HG03175 (cell line): ENCODE results near the gene CSAD.
"Not testable (repeated sequence)": the region's sequence is repeated elsewhere in the genome, so short reads cannot be mapped to it uniquely, and the experiment has no call there.

Source experiments
- ATAC-seq: cut with Tn5 transposase; IDR thresholded peaks from one replicate; pipeline ENCODE4 v1.9.1; 2021; ENCODE audit warnings: mild to moderate bottlenecking, moderate library complexity; ENCODE audit not compliant: unreplicated experiment

The CSAD gene

GRCh38 chr12:53113136-53113705 is 67.5 kb downstream of the CSAD start:
- no peak for ATAC-seq

GRCh38 chr12:53112431-53112830 is 68.3 kb downstream of the CSAD start:
- not testable (repeated sequence) for ATAC-seq
